HEK293 (cell line): ENCODE results near the gene UXS1.

Experiments
- CTCF ChIA-PET: fragments of 350-600 bp; formaldehyde crosslinking; extraction: SDS; loops from one replicate; lab custom pipeline; 2021; ENCODE audit warnings: antibody characterized with exemption; lab: Yijun Ruan, JAX
- POLR2A ChIA-PET: fragments of 300-600 bp; formaldehyde crosslinking; extraction: SDS; loops from one replicate; lab custom pipeline; 2020; ENCODE audit warnings: antibody characterized with exemption, inconsistent platforms; lab: Yijun Ruan, JAX
- H3K27ac ChIP-seq: fragments of 200-500 bp; sonication (Bioruptor generic); 2 replicates; pipeline ENCODE4 v1.5.1; 2014; ENCODE audit warnings: low read depth, low read length, control low read depth, inconsistent platforms; ENCODE audit errors: extremely low read depth
- H3K36me3 ChIP-seq, 2 experiments: fragments of 200-500 bp in 1 of 2; sonication (Bioruptor generic) in 1 of 2; 1 replicate in 1 of 2; 2 replicates in 1 of 2; pipeline ENCODE4 v1.5.1; 2014 to 2017; ENCODE audit warnings: inconsistent platforms in 2 of 2, low read length in 2 of 2; ENCODE audit not compliant: control insufficient read depth in 2 of 2, insufficient read depth in 1 of 2
- H3K4me1 ChIP-seq: fragments of 200-500 bp; sonication (Bioruptor generic); 2 replicates; pipeline ENCODE4 v1.5.1; 2014; ENCODE audit warnings: mild to moderate bottlenecking, low read length, inconsistent platforms; ENCODE audit not compliant: control insufficient read depth, insufficient read depth
- H3K4me3 ChIP-seq: 2 replicates; pipeline ENCODE4 v1.5.1; 2011; ENCODE audit warnings: low read depth, mild to moderate bottlenecking, control low read depth, low read length, moderate library complexity
- H3K9me3 ChIP-seq: fragments of 200-500 bp; sonication (Bioruptor generic); 2 replicates; pipeline ENCODE4 v1.5.1; 2014; ENCODE audit warnings: low read depth, low read length, inconsistent platforms; ENCODE audit not compliant: control insufficient read depth, insufficient read depth
- GFI1B ChIP-seq: fragments of 450-650 bp; formaldehyde crosslinking; IDR thresholded peaks from 2 replicates; pipeline ENCODE4 v1.5.1; 2016; ENCODE audit warnings: missing biosample characterization, missing genetic modification characterization
- GLIS2 ChIP-seq: fragments of 450-650 bp; formaldehyde crosslinking; IDR thresholded peaks from 2 replicates; pipeline ENCODE4 v1.5.1; 2016; ENCODE audit warnings: missing biosample characterization, missing genetic modification characterization
- KLF8 ChIP-seq: fragments of 450-650 bp; formaldehyde crosslinking; IDR thresholded peaks from 2 replicates; pipeline ENCODE4 v1.5.1; 2016; ENCODE audit warnings: missing biosample characterization, missing genetic modification characterization
- OVOL3 ChIP-seq: fragments of 450-650 bp; formaldehyde crosslinking; IDR thresholded peaks from 2 replicates; pipeline ENCODE4 v1.5.1; 2016; ENCODE audit warnings: missing biosample characterization, missing genetic modification characterization
- PRDM1 ChIP-seq: fragments of 450-650 bp; formaldehyde crosslinking; IDR thresholded peaks from 2 replicates; pipeline ENCODE4; 2016; ENCODE audit warnings: missing biosample characterization, missing genetic modification characterization
- ZNF112 ChIP-seq: fragments of 450-650 bp; formaldehyde crosslinking; IDR thresholded peaks from 2 replicates; pipeline ENCODE4 v1.5.0; 2017; ENCODE audit warnings: missing biosample characterization, missing genetic modification characterization
- ZNF169 ChIP-seq: fragments of 450-650 bp; formaldehyde crosslinking; IDR thresholded peaks from 2 replicates; pipeline ENCODE4 v1.5.1; 2016; ENCODE audit warnings: missing biosample characterization, missing genetic modification characterization
- ZNF19 ChIP-seq: fragments of 450-650 bp; formaldehyde crosslinking; IDR thresholded peaks from 2 replicates; pipeline ENCODE4; 2016; ENCODE audit warnings: missing biosample characterization, missing genetic modification characterization, low read depth
- ZNF202 ChIP-seq: fragments of 450-650 bp; formaldehyde crosslinking; IDR thresholded peaks from 2 replicates; pipeline ENCODE4 v1.5.1; 2016; ENCODE audit warnings: missing biosample characterization, missing genetic modification characterization, borderline replicate concordance
- ZNF221 ChIP-seq: fragments of 450-650 bp; formaldehyde crosslinking; IDR thresholded peaks from 2 replicates; pipeline ENCODE4 v1.5.1; 2017; ENCODE audit warnings: missing biosample characterization, missing genetic modification characterization, borderline replicate concordance
- ZNF324 ChIP-seq: fragments of 450-650 bp; formaldehyde crosslinking; IDR thresholded peaks from 2 replicates; pipeline ENCODE4 v1.5.1; 2016; ENCODE audit warnings: missing biosample characterization, missing genetic modification characterization
- ZNF37A ChIP-seq: fragments of 450-650 bp; IDR thresholded peaks from 2 replicates; pipeline ENCODE4 v1.5.1; 2018; ENCODE audit warnings: missing biosample characterization, missing genetic modification characterization
- ZNF391 ChIP-seq: fragments of 450-650 bp; formaldehyde crosslinking; IDR thresholded peaks from 2 replicates; pipeline ENCODE4 v1.5.1; 2016; ENCODE audit warnings: low read depth, missing biosample characterization, missing genetic modification characterization, borderline replicate concordance
- ZNF433 ChIP-seq: fragments of 450-650 bp; formaldehyde crosslinking; IDR thresholded peaks from 2 replicates; pipeline ENCODE4 v1.5.1; 2016; ENCODE audit warnings: missing biosample characterization, missing genetic modification characterization, low read depth
- ZNF514 ChIP-seq: fragments of 450-650 bp; formaldehyde crosslinking; IDR thresholded peaks from 2 replicates; pipeline ENCODE4 v1.5.1; 2016; ENCODE audit warnings: missing biosample characterization, missing genetic modification characterization
- ZNF555 ChIP-seq: fragments of 450-650 bp; formaldehyde crosslinking; conservative IDR thresholded peaks from 2 replicates; pipeline ENCODE4 v1.5.1; 2017; ENCODE audit warnings: missing biosample characterization, mild to moderate bottlenecking, missing genetic modification characterization, inconsistent platforms
- ZNF626 ChIP-seq: fragments of 450-650 bp; sonication (Bioruptor Pico); formaldehyde crosslinking; IDR thresholded peaks from 2 replicates; pipeline ENCODE4 v1.5.1; 2018; ENCODE audit warnings: missing biosample characterization, missing genetic modification characterization, inconsistent platforms
- ZNF677 ChIP-seq: fragments of 450-650 bp; IDR thresholded peaks from 2 replicates; pipeline ENCODE4 v1.5.0; 2018; ENCODE audit warnings: missing biosample characterization, mild to moderate bottlenecking, missing genetic modification characterization, moderate library complexity
- ZNF776 ChIP-seq: fragments of 450-650 bp; formaldehyde crosslinking; IDR thresholded peaks from 2 replicates; pipeline ENCODE4 v1.5.0; 2017; ENCODE audit warnings: missing biosample characterization, missing genetic modification characterization, borderline replicate concordance
- ZNF843 ChIP-seq: fragments of 450-650 bp; formaldehyde crosslinking; IDR thresholded peaks from 2 replicates; pipeline ENCODE4 v1.5.1; 2016; ENCODE audit warnings: missing biosample characterization, missing genetic modification characterization
- TF ChIP-seq, protein P1 (sequence below): fragments of 450-650 bp; formaldehyde crosslinking; IDR thresholded peaks from 2 replicates; pipeline ENCODE4 v1.5.1; 2016; ENCODE audit warnings: missing biosample characterization, missing genetic modification characterization
- TF ChIP-seq, protein P2 (sequence below): fragments of 450-650 bp; formaldehyde crosslinking; IDR thresholded peaks from 2 replicates; pipeline ENCODE4 v1.5.1; 2016; ENCODE audit warnings: missing biosample characterization, missing genetic modification characterization
- TF ChIP-seq, protein P3 (sequence below): fragments of 450-650 bp; formaldehyde crosslinking; conservative IDR thresholded peaks from 2 replicates; pipeline ENCODE4 v1.5.1; 2016; ENCODE audit warnings: low read depth, missing biosample characterization, missing genetic modification characterization
- TF ChIP-seq, protein P4 (sequence below): fragments of 450-650 bp; formaldehyde crosslinking; IDR thresholded peaks from 2 replicates; pipeline ENCODE4 v1.5.1; 2016; ENCODE audit warnings: missing biosample characterization, missing genetic modification characterization, low read depth

The UXS1 gene

DNA sequence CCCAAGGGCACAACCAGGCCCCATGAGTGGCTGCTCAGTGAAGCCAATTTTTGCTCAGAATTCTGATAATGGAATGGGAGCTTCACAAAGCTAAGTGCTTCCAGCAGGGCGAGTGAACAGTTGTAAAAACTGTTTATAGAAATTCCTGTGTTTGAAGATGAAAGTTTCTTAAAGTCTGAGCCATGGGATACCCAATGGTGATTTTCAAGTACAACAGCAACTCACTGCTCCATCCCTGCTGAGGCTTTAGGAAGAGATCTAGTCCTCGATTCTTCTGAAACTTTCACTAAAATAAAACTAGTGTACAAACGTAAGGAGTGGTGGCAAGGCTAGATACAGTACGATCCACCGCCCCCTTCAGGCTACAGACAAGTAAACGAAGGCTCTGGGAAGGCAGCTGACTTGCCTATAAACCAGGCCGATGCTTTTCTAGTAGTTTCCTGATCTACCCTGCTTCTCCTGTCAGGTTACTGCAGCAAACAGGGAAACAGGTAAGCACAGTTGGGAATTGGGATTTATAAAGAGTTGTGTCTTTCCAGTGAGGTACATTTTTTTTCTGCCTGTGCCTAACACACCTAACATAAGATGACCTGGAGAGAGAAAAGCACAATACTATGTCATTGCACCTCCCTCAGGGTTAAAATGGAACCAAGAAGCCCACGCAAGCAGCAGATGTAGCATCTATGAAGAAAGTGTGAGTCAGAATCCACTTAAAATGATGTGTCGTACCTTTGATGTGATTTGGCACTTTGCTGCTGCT, 108.7 kb downstream of the UXS1 start:
- Histone ChIP-seq H3K4me1 (no peaks in the 10 kb centered on the region), H3K4me3 (no peak overlapping the region), H3K27ac (no peak overlapping the region)
- CTCF ChIA-PET = interaction anchor here (0.6 to 1.0 kb wide), 2 partner anchors 66 to 287 kb away, joined by 3 to 6 read pairs; no protein-coding TSS in a partner anchor
- TF ChIP-seq ZNF433 (tag by site-specific recombination) (no peak), ZNF626 (tag by site-specific recombination) (no peak), GFI1B (tag by site-specific recombination) (no peak), PRDM1 (tag by site-specific recombination) (no peak), ZNF112 (tag by site-specific recombination) (no peak), ZNF19 (tag by site-specific recombination) (no peak), ZNF324 (tag by site-specific recombination) (no peak), ZNF776 (tag by site-specific recombination) (no peak), ZNF391 (tag by site-specific recombination) (no peak), KLF8 (tag by site-specific recombination) (no peak)
- TF ChIP-seq, protein P1, sequence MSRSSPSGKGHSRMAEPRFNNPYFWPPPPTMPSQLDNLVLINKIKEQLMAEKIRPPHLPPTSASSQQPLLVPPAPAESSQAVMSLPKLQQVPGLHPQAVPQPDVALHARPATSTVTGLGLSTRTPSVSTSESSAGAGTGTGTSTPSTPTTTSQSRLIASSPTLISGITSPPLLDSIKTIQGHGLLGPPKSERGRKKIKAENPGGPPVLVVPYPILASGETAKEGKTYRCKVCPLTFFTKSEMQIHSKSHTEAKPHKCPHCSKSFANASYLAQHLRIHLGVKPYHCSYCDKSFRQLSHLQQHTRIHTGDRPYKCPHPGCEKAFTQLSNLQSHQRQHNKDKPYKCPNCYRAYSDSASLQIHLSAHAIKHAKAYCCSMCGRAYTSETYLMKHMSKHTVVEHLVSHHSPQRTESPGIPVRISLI (tag by site-specific recombination) = no peak
- TF ChIP-seq, protein P2, sequence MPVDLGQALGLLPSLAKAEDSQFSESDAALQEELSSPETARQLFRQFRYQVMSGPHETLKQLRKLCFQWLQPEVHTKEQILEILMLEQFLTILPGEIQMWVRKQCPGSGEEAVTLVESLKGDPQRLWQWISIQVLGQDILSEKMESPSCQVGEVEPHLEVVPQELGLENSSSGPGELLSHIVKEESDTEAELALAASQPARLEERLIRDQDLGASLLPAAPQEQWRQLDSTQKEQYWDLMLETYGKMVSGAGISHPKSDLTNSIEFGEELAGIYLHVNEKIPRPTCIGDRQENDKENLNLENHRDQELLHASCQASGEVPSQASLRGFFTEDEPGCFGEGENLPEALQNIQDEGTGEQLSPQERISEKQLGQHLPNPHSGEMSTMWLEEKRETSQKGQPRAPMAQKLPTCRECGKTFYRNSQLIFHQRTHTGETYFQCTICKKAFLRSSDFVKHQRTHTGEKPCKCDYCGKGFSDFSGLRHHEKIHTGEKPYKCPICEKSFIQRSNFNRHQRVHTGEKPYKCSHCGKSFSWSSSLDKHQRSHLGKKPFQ (tag by site-specific recombination) = no peak
- TF ChIP-seq, all 188 proteins: peak for 0
- POLR2A ChIA-PET = no interaction called here
- Histone ChIP-seq H3K36me3 (no peaks in the 10 kb centered on the region), H3K9me3 (no peaks in the 10 kb centered on the region; the same call in 1 of the 2 replicates)

DNA sequence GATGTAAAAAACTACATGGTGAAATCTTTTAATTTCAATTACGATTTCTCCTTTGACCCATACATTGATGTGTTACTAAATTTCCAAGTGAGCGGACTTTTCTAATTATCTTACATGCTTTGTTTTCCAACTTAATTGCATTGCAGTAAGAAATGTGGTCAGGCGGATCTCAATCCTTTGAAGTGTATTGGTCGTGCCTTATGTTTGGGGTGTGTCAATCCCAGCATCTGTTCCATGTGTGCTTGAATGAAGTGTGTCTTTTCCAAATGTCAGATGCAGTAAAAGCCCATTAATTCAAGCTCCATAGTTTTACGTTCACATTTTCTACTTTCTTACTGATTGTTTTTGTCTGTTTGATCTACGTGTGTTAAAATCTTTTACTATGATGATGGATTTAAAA, 113.1 kb downstream of the UXS1 start:
- no peak for TF ChIP-seq ZNF514 (tag by site-specific recombination)
- TF ChIP-seq, protein P3, sequence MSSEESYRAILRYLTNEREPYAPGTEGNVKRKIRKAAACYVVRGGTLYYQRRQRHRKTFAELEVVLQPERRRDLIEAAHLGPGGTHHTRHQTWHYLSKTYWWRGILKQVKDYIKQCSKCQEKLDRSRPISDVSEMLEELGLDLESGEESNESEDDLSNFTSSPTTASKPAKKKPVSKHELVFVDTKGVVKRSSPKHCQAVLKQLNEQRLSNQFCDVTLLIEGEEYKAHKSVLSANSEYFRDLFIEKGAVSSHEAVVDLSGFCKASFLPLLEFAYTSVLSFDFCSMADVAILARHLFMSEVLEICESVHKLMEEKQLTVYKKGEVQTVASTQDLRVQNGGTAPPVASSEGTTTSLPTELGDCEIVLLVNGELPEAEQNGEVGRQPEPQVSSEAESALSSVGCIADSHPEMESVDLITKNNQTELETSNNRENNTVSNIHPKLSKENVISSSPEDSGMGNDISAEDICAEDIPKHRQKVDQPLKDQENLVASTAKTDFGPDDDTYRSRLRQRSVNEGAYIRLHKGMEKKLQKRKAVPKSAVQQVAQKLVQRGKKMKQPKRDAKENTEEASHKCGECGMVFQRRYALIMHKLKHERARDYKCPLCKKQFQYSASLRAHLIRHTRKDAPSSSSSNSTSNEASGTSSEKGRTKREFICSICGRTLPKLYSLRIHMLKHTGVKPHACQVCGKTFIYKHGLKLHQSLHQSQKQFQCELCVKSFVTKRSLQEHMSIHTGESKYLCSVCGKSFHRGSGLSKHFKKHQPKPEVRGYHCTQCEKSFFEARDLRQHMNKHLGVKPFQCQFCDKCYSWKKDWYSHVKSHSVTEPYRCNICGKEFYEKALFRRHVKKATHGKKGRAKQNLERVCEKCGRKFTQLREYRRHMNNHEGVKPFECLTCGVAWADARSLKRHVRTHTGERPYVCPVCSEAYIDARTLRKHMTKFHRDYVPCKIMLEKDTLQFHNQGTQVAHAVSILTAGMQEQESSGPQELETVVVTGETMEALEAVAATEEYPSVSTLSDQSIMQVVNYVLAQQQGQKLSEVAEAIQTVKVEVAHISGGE (tag by site-specific recombination) = no peak
- TF ChIP-seq ZNF37A (tag by site-specific recombination) = no peak
- TF ChIP-seq, protein P4, sequence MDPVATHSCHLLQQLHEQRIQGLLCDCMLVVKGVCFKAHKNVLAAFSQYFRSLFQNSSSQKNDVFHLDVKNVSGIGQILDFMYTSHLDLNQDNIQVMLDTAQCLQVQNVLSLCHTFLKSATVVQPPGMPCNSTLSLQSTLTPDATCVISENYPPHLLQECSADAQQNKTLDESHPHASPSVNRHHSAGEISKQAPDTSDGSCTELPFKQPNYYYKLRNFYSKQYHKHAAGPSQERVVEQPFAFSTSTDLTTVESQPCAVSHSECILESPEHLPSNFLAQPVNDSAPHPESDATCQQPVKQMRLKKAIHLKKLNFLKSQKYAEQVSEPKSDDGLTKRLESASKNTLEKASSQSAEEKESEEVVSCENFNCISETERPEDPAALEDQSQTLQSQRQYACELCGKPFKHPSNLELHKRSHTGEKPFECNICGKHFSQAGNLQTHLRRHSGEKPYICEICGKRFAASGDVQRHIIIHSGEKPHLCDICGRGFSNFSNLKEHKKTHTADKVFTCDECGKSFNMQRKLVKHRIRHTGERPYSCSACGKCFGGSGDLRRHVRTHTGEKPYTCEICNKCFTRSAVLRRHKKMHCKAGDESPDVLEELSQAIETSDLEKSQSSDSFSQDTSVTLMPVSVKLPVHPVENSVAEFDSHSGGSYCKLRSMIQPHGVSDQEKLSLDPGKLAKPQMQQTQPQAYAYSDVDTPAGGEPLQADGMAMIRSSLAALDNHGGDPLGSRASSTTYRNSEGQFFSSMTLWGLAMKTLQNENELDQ (tag by site-specific recombination) = no peak
- TF ChIP-seq ZNF169 (tag by site-specific recombination) = no peak
- no peak for TF ChIP-seq ZNF555 (tag by site-specific recombination)
- TF ChIP-seq ZNF776 (tag by site-specific recombination) = no peak
- TF ChIP-seq ZNF677 (tag by site-specific recombination) = no peak
- no peak for TF ChIP-seq ZNF112 (tag by site-specific recombination)
- TF ChIP-seq OVOL3 (tag by site-specific recombination) = no peak
- no peak for TF ChIP-seq ZNF202 (tag by site-specific recombination)
- no peak for TF ChIP-seq GLIS2 (tag by site-specific recombination)
- no peak for TF ChIP-seq ZNF221 (tag by site-specific recombination)
- TF ChIP-seq ZNF843 (tag by site-specific recombination) = no peak
- Histone ChIP-seq H3K9me3 (no peaks in the 10 kb centered on the region), H3K36me3 (no peaks in the 10 kb centered on the region), H3K4me3 (no peak overlapping the region), H3K4me1 (no peaks in the 10 kb centered on the region), H3K27ac (no peak overlapping the region)
- ChIA-PET POLR2A (no interaction called here), CTCF (interaction anchor here (0.6 to 0.7 kb wide), 2 partner anchors 282 to 408 kb away, joined by 3 read pairs; no protein-coding TSS in a partner anchor)
